NCI-H226 (cell line): Measurements from ENCODE around the gene GRHPR.
A peak's percentile ranks its signal among the peaks of the same experiment; 100 is the strongest.
"Not testable (repeated sequence)": the region's sequence is repeated elsewhere in the genome, so short reads cannot be mapped to it uniquely, and the experiment has no call there.

Experiments used
- DNase-seq: peaks from one replicate; pipeline ENCODE4 v3.0.0-alpha.2; 2015

GRHPR gene

DNA sequence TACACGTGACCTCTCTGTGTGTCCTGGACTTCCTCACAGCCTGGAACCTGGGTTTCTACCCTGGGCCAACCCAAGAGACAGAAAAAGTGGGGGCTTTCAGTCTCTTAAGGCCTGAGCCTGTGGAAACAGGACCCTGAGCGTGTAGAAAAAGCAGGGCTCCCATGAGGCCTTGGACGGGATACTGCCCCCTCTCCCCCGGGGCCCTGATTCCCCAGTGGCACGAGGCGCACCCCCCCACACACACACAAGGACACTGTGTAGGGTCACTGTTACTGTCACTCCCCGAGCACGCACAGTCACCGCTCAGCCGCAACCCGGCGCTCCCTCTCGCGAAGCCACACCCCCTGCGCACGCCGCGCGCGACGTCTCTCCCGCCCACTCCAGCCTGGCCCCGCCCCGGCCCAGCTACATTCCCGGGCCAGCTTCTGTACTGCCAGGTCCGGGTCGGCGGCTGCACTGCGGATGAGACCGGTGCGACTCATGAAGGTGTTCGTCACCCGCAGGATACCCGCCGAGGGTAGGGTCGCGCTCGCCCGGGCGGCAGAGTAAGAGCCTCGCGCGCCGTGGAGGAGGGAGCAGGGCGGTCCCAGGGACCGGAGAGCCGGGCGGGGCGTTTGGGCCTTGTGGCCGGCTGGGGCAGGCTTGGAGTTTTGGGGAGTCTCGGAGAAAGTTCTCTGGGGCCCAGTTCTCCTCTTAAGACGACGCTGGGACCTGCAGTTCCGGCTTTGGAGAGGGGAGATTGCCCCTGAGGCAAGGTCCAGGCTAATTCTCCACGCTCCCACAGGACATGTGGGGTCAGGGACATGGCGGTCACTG, at the start of gene GRHPR:
TSS of gene GRHPR (plus strand) at position 408 of the 816 bp plus-strand sequence. CDS start at position 463, 55 bp downstream.
- peak; percentile 42 for DNase-seq

DNA sequence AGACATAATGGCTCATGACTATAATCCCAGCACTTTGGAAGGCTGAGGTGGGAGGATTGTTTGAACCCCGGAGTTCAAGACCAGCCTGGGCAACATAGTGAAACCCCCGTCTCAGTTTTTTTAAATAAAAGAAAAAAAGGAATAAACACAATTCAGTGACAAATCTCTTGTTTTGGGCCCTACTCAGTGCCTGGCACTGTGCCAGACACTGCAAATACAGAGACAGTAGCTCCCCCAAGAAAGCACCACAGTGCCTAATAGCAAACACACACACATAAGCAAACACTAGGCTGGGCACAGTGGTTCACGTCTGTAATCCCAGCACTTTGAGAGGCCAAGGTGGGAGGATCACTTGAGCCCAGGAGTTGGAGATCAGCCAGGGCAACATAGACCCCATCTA, 49.7 kb upstream of the GRHPR start:
- no peak for DNase-seq

DNA sequence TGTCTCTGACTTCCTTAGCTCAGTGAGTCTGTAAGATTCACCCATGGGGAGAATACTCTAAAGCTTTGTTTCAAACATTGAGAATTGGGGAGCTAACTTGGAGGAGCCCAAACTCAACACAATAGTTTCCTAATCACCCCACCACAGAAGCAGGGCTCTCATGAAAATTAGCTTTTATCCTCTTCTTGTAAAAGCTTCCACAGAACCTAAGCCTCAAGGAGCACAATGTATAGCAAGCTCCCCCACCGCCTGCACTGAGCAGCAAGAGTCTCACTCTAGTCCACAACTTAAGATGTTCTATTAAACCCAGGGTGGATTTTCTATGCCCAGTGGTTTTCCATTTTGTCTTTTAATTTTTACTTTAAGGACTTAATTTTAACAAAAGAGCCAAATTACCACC, 48.9 kb upstream of the GRHPR start:
- no peak for DNase-seq

DNA sequence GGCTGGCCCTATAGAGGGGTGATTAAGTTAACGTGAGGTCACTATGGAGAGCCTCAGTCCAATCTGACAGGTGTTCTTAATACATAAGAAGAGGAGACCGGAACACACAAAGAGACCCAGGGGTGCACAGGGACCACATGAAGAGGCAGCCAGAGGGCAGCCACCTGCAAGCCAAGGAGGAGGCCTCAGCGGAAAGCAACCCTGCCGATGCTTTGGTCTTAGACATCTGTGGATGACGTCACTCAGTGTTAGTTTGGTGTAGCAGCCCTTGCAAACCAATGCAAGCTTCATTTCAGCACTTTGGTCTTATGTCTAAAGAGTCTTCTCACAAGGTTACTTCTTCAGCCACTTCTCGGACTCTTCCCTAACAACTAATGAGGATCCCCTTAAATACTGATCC, 47.6 kb upstream of the GRHPR start:
- no peak for DNase-seq

DNA sequence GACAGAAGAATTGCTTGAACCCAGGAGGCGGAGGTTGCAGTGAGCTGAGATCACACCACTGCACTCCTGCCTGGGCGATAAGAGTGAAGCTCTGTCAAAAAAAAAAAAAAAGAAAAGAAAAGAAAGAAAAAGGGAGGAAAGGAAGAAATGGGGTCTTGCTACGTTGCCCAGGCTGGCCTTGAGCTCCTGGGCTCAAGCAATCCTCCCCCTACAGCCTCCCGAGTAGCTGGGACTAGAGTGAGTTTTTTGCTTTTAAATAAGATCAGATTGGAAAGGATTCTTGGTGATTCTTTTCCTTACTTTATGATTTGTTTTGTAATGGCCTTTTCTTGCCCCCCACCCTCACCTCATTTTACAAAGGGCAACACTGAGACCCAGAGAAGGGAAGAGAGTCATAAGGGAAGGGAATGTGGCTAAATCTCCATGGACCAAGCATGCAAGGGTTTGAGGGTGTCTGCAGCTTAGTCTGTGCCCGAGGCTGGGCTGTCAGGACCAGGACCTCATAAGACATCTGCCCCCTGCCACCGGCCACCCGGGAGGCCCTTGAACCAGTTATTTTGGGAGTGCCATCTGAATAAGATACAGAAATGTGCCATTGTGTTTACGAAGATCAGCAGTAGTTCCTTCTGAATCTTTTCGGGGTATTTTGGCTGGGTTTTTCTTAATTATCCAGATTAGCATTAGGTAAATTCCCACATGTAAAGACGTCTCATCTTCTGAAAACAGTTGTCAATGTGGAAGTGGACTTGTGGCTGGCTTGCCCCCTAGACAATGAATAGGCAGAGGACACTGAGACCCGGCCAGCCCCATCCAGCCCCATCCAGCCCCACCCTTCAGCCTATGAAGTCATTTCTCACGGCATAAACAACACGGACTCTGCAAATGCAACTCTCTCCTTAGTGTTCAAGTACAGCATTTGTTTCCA, 44.5 kb upstream of the GRHPR start:
- DNase-seq, result no peak

DNA sequence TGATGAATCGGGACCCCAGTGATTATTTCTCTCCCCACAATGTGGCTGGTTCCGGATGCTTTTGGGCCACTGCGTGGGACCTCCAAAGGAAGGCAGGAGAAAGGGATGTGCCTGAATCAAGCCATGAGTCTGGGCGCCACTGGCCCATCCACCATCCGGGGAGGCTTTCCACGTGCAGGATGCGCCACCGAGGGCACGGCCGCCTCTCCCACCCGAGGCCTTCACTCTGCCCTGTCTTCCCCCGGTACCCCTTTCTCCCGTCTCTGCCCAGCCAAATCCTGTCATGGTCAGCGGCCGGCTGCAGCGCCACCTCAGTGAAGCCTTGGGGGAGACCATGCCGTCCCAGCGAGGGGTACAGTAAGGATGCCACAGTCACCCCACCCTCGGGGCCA, 43.9 kb upstream of the GRHPR start:
- DNase-seq, result no peak

GRCh38 chr9:37379835-37380234, 42.7 kb upstream of the GRHPR start:
- DNase-seq, result no peak

GRCh38 chr9:37380570-37380969, 41.9 kb upstream of the GRHPR start:
- DNase-seq, result no peak

GRCh38 chr9:37381094-37381741, 41.3 kb upstream of the GRHPR start:
- no peak for DNase-seq

DNA sequence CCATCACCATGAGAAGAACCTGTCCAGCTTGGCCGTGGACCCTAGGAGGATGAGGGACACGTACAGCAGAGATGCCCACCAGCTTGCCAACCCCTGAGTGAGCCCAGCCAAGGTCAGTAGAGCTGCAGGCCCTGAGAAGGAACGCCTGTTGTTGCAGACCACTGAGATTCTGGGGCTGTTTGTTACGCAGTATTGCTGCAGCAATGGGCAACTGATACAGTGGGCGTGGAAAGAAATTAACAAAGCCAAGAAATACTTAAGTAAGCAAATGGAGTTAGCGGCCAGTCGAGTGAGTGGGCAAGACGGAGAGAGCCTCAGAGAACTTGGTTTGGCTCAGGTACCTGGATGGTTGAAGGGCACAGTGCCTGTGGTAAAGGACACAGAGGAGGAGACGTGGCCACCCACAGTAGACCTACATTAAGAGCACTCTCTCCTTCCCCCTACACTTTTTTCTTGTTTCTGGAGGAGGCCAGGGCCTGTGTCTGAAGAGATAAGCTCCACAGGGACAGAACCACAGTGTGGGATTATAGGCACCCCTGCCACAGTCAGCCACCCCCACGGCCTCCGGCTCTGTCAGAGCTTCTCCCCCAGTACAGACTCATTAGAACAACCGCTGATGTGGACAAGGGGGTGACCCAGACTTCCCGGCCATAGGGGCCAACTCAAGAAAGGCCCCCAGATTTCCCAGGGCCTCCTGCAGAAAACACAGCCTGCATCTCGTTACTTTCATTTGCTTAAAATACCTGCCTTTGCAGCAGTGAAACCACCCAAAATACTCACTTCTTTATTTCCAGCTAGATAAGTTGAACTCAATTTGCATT, 40.1 kb upstream of the GRHPR start:
- DNase-seq, result no peak

DNA sequence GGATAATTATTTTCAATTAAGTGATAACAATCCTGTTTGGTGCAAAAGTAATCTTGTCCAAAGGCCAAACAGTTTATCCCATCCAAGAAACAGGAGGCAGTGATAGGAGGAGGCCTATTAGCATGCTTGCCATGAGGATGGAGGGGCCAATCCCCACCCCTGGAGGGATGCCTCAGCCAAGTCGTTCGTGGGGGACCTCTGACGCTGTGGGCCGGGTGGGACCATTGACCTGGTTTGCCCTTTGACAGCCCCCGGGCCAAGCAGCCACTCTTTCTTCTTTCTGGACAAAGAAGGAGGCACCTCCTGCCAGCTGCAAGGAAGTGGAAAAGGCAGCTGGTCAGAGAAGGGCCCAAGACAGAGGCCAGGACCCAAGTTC, 39.5 kb upstream of the GRHPR start:
- no peak for DNase-seq

GRCh38 chr9:37383393-37383792, 39.1 kb upstream of the GRHPR start:
- no peak for DNase-seq

DNA sequence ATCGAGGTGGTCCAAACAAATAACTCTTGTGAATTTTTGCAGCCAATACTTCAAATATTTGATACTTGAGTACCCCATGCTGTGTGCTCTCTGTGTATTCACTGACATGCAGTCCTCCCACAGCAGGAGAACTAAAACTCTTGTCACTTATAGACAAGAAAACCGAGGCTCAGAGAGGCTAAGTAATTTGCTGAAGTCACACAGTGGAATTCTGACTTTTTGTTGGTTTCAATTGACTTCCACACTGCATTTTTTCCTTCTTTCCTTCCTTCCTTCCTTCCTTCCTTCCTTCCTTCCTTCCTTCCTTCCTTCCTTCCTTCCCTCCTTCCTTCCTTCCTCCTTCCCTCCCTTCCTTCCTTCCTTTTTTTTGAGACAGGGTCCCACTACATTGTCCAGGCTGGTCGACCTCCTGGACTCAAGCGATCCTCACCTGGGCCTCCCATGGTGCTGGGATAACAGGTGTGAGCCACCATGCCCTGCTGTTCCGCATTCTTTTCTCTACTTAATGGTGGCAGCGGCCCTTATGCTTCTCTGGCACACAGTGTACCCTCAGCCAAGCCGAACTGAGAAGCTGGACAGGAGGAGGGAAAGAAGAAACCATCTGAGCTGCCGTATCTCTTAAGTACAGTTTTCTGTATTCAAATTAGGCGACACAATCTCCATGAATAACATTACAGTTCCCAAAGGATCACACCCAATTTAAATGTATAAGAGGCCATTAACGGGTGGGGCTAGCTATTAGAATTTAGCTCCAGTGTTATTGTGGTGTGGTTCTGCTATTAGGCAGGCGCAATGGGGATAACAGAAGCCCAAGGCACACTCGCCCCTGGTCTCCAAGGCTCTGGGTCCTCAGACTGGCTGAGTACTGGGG, 38.4 kb upstream of the GRHPR start:
- DNase-seq, result no peak

DNA sequence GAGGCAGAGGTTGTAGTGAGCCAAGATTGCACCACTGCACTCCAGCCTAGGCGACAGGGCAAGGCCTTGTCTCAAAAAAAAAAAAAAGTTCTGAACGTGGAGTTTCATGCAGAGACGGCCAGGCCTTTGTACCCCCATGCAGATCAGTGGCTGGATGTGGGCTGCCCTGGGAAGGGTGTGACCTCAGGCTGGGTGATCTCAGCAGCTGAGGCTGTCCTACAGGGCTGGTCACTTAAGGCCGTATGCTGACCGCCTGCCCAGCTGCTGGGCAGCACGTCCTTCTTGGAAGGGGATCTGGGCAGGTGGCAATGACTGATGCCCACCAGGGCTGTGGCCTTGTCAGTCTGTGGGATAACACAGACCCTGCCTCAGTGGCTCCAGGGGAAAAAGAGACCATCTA, 37.2 kb upstream of the GRHPR start:
- DNase-seq, result no peak

- no peak for DNase-seq
Measured at GRCh38 chr9:37386988-37387387, 35.5 kb upstream of the GRHPR start.

DNA sequence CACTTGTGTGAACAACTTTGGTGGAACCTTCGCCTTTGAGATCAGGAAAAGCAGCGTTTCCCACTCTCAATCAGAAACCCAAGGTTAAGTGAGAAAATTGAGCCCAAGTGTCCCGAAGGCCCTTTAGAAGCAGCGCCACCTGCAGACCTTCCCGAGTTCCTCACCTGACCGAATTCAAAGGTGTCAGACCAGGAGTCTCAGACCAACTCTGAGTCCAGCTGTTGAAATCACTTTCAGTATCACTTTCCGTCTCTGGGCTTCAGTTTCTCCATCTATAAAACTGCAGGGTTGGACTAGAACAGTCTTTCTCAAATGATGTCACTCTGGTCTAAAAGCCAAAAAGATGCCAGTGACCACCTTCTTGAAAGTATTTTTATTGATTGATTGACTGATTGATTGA, 31.7 kb upstream of the GRHPR start:
- no peak for DNase-seq

DNA sequence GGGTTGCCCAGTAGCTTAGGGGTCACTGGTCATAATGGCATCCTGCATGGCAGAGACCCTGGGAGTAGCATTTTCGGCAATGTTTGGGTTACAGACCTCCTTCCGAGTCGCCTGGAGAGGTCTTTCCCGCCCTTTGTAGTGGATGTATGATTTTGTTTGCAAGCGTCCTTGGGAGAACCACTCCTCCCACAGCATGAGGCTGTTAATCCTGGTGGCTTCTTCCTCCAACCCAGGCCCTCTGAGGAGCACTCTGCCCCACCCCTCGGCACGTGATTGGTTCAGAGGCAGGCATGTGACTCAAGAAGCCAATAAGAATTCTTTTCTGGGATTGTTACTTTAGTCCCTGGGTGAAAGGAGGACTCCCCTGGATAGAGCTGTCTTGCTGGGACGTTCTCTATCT, 30.2 kb upstream of the GRHPR start:
- no peak for DNase-seq

DNA sequence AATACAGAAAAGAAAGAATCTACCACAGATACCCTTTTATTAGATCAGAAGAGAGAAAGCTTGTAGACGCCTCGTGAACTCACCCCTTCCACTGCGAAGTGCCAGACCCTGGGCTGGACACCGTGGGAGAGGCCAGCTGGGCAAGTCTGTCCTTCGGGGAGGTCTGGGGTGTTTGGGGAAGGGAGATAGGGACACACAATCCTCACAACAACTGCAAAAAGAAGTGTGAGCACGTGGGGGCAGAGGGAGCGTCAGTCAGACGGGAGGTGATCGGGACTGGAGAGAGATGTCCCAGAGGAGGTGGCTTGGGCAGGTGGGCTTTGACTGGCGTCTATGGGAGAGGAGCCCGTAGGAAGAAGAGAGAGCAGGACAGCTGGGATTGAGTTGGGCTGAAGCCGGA, 27.3 kb upstream of the GRHPR start:
- DNase-seq, result no peak

DNA sequence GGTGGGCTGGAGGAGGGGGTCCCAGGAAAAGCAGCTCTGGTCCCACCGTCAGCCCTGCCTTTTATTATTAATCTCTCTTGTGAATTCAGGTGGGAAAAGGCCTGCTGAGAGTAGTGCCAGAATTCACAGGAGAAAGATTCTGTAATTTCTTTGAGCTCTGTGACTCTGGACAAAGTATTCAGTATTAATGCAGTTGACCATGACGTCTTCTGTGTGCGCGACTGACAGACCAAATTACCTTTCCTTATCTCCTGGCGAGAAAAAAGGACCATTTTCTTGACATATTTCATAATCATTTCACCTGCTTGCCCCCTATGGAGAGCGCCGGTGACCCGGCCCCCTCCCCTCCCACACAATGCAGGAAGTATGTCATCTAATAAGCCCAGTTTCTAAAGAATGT, 26.8 kb upstream of the GRHPR start:
- no peak for DNase-seq

GRCh38 chr9:37397948-37398347, 24.5 kb upstream of the GRHPR start:
- DNase-seq, result not testable (repeated sequence)

DNA sequence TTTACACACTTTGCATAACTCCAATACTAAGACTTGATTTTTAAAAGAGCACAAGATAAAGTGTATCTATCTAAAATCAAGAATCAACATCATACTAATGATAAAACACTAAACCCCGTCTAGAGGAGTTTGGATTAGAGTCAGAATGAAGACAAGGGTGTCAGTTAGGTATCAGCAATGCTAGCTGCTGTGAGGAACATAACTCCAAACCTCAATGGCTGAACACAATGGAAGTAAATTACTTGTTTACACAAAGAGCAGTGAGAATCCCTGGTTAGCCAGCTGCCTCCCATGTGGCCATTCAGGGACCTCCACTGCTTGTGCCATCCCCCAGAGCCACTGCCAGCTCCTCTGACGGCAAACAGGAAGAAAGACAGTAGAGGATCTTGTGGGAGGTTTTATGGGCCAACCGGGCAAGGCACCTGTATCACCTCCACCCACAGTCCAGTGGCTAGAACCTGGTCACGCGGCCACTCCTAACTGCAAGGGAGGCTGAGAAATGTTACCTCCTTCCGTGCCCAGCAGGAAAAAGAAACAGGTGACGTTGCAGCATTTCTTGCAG, 24.0 kb upstream of the GRHPR start:
- no peak for DNase-seq
